ENCODE results near the gene SNX32.

The SNX32 gene

GRCh38 chr11:65797711-65798110 is 36.1 kb upstream of the SNX32 start:
- DNase-seq: no peak

DNA sequence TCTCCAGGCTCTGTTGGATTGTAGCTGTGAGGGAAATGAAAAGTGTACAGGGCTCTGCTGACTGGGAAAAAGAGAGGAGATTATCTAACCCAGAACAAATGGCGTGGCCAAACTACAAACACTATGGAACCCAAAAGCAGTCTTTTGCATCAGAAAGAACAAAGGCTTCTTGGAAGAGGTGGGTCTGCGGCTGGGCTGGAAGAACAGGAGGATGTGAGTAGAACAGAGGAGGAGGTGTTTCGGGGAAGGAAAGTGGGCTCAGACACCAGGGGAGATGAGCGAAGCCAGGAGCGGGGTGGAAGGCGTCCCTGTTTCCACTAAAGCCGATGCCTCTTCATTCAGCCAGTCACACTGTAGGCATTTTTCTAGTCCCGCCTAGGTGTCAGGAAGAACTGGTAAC is 34.9 kb upstream of the SNX32 start:
- no peak for DNase-seq

GRCh38 chr11:65801153-65801987 is 32.4 kb upstream of the SNX32 start:
- no peak for DNase-seq

DNA sequence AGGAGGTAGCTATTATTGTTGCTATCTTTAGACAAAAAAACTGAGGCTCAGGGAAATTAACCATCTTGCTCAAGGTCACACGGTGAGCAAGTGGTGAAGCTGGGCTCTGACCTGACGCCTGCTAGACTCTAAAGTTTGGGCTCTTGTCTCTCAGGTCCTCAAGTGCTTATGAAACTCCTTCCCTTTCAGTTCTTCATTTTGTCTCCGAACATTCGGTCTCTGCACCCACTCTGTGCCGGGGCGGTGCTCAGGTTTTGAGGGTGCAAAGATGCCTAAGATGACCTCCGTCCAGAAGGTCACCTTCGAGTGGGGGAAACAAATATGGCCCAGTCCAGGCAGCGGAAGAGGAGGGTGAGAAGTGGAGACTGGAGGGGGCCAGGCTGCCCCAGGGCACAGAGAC is 30.9 kb upstream of the SNX32 start:
- DNase-seq: no peak

- no peak for DNase-seq
These were observed 29.8 kb upstream of the SNX32 start for GRCh38 chr11:65803797-65804492.

DNA sequence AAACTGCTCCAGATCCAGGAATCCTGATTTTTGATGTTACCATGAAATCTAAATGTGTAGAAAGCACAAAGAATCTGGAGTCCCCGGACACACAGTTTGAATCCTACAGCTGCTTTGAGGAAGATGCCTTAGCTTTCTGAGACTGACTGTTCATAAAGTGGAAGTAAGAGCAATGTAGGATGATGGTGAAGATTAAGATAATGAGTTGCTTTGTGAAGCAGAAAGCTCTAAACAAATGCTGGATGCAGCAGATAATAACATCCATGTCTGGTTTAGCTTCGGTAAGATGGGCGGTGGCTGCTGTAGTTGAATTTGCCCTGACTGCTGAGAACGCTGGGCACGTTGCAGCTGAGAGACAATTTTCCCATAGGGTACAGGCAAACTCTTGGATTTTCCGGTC is 26.8 kb upstream of the SNX32 start:
- DNase-seq: no peak

- no peak for DNase-seq
These were observed 24.9 kb upstream of the SNX32 start for GRCh38 chr11:65808744-65809341.

DNA sequence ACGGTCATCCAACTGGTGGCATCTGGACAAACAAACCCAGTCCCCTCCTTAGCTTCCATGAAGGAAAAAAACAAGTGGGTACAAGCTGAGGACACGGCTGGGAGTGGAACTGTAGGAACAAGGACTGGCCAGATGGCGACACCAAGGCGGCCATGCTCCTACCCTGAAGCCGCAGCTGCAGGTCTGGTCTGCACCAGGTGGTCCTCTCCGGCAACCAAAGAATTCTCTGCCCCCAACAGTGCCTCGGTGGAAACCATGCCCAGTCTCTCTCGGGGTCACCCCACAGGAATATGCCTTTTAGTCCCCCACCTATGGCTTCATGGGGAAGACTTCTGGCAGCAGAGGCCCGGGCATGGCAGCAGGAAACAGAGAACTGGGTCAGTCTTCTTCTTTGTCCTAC is 24.3 kb upstream of the SNX32 start:
- DNase-seq: no peak

GRCh38 chr11:65810046-65810868 is 23.5 kb upstream of the SNX32 start:
- no peak for DNase-seq

DNA sequence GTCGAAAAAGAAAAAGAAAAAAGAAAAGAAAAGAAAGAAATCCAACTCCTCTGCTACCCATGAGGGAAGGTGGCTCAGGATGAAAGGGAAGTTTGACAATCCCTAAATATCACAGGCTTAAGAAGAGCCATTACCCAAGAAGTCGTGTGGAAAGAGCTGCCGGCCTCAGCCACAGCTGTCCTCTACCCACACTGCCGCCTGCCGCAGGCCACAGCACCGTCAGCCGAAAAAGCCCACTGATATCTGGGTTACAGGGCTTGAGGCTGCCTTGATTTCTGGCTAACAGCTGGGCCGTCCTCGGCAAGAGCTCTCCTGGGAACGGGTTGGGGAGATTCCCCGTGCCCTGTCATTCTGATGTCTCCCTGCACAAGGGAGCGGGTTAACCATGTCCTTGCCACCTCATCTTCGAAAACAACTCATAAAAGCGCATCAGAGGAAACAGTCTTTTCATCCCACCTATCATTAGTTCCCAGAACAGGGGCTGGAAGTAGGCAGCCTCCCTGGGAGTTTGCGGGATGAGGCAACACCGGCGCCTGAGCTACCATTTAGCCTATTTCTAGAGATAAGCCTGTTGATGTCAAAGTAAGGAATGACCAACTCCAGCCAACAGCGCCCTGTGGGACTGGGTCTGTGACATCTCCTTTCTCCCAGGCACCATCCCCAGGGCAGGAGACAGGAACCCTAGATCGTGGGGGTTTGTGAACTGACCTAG is 21.8 kb upstream of the SNX32 start:
- no peak for DNase-seq

DNA sequence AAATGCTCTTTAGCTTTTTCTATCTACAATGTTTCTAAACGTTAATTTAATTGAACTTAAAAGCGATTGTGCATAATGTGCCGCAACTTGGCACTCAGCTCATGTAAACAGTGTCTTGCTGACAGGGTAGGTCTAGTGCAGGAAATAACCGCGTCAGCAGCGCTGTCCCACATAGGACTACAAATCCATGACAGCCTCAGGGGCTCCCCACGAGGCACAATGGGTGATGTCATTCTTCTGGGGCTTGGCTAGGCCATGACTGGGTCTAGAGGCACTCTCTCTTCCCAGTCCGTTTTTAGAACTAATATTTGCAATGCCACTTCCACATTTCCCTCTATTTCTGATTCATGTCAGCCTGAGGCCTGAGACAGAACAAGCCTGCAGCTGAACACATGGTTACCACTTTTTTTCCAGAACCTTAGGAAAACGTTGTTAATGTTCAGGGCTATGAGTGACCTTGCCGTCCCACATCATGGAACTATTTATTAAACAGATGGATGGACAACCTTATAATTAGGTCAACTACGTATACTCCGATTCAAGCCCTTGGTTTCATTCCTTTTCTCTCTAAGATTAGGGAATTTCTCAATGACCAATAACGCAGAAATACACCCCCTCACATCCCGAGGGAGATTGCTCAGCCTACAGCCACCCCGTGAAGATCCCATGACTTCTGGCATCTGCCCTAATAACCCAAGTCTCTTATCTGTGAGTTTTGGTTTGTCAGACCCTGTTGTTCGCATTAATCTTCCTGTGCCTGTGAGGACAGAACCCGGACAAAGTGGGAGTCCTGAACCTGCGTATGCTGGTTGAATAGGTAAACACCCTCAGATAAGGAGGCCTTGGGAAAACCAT is 19.4 kb upstream of the SNX32 start:
- no peak for DNase-seq

DNA sequence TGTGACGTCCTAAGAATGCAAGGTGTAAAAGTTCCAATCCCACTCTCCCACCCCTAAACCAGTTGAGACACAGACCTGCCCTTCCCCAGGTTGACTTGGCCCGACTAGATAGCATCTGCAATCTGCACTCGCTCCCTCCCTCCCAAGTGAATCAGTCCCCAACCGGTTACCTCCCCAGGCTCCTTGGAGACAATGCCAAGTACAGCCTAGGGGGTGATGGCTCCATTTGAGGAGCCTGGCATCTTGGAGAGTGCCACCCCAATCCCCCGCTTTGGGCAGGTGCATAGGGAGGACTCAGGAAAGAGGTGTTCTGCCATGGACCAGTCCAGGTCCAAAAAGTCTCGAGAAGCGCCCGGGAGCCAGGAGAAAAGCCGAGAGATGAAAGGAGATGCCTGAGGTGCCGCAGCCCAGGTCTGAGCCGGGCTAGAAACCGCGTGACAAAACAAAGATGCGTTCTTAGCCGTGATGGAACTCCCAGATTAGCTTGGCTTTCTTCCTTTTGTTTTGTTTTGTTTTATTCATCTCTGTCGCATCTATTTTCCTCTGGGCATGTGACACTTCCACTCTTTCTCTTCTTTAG is 18.7 kb upstream of the SNX32 start:
- DNase-seq: no peak

- DNase-seq: no peak
These were observed 17.1 kb upstream of the SNX32 start for GRCh38 chr11:65816696-65817095.

- no peak for DNase-seq
These were observed 16.4 kb upstream of the SNX32 start for GRCh38 chr11:65817312-65817834.

DNA sequence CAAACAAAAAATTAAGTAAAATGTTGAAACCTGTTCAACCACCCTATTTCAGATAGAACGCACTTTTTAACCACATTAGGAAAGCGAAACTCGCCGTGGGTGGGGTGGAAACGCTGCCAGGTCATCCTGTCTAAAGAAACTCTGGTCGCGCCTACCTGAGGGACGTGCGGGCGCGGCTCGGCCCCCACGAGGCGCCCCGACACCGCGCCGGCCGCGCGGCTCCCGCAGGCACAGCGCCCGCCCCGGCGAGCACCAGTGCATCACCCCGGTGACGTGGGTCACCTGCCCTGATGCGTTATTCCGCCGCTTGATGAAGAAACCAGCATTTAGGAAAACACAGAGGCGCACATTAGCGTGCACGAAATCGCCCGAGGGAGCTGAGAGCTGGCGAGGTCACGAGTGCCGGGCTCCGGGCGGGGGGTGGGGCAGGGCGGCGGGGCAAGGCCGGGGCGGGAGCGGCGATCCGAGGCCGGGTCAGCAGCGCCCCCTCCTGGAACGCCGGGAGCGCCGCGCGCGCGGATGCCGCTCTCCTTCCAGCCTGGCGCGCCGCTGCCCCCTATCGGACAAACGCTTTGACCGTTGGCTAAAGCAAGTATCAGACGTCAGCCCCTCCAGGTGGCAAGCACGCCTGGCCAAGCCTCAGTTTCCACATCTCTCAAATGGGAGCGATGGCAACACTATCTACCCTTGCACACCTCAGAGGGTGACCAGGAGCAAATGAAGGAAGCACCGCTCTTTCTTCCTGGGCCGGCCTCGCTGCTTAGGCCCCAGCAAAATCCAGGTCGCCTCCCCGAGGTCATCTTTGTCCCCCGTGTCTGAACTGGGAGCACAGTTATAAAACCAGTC is 15.7 kb upstream of the SNX32 start:
- peak; percentile 97 for DNase-seq

DNA sequence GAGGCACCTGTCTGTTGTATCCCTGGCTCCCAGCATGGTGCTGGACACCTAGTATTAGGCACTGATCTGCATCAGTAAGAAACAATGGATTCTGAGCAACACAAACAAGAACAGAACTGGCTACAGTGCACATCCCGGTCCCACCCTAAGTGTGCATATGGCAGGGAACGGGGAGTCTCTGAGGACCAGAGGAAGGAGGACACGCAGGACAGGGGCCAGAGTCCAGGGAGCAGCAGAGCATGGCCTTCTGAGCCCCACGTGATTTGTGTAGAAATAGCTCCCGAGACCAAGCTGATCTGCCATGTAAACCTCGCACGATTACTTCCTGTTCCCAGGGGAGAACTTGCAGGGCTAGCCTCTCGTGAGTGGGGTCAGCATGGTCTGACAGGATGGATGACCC is 12.7 kb upstream of the SNX32 start:
- no peak for DNase-seq

GRCh38 chr11:65822776-65823528 is 10.8 kb upstream of the SNX32 start:
- DNase-seq: no peak

DNA sequence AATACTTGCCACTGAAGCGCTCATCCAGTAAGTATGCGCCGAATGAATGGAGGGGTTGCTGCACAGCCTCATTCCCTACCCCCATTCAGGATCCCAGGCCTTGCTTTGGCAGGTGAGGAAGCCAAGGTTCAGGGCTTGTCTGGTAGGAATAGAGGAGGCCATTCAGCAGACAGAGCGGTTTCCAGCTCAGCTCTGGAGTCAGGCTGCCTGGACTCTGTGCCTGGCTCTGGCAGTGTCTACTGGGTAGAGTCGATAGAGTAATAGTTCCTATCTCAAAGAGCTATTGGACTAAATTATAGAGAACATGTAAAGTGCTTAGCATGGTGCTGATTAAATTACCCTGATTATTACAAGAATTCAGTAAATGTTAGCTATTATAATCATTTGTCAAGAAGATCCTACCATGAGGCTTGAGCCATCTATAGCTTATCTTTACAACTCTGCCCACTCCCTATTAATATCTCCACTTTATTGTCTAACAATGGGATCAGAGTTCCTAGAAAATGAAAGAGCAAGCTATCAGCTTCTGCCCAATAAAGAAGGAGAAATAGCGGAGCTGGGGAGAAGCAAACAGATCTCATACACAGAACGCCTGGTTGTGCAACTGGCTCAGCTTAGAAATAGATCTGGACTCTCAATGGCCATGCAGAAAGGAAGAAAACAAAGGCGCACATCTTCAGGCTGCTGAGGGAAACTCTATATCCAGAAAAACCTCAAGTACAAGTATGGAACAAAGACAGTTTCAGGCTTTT is 6.6 kb upstream of the SNX32 start:
- no peak for DNase-seq
